Stimulated activated CD4-positive, alpha-beta T cell treated with anti-CD3 and anti-CD28 coated beads, Interleukin-1b, Interleukin-23, amount 100 ng/mL, for 48 hours (primary cell): ENCODE measurements around the gene CCDC51.
"Not testable (repeated sequence)": the region's sequence is repeated elsewhere in the genome, so short reads cannot be mapped to it uniquely, and the experiment has no call there.

Experiments used
- DNase-seq: peaks from one replicate; pipeline ENCODE4 v3.0.0-alpha.2; 2020

Gene CCDC51

GRCh38 chr3:48404440-48405342 lies 35.2 kb downstream of the CCDC51 start:
- no peak for DNase-seq

DNA sequence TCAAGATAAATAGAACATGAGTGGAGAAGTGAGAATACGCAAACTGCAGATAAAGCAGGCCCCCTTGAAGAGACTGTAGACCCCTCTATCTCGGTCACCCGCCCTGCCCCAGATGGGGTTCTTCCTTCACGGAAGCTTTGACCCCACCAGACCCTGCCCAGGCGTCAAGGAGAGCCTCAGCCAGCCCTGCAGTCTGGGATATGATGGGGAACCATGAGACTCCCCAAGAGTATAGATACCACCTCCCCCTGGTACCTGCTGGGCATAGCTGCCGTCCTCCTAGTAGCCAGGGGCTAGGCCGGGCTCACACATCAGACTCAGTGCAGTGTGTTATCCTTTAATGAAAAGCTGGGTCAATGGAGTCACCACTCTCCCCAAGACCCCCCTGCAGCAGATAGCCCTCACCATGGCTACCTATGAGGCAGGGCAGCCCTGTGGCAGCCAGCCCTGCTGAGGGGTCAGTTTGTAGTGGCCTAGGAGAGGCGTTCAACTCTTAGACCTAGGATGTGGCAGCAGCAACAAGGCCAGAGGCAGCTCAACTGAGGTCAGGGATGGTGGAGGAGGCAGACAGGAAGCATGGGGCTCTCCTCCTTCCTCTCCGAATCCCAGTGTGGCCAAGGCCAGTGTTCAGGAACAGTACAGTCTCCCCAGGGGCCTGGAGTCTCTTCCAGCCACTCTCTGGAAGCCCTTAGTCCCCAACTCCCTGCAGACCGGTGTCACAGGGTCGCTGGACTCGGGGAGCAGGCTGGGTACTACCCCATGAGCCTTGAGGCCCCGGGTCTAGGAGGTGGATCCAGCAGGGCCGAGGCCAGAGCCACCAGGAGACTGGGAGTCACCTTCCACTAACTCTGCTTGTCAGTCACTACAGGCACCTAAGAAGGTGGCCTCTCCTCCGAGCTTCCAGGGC lies 36.1 kb downstream of the CCDC51 start:
- DNase-seq: no peak

- no peak for DNase-seq
Observed at GRCh38 chr3:48402907-48403306, 37.0 kb downstream of the CCDC51 start.

GRCh38 chr3:48402281-48402732 lies 37.6 kb downstream of the CCDC51 start:
- no peak for DNase-seq

- not testable (repeated sequence) for DNase-seq
Observed at GRCh38 chr3:48401434-48401901, 38.5 kb downstream of the CCDC51 start.

DNA sequence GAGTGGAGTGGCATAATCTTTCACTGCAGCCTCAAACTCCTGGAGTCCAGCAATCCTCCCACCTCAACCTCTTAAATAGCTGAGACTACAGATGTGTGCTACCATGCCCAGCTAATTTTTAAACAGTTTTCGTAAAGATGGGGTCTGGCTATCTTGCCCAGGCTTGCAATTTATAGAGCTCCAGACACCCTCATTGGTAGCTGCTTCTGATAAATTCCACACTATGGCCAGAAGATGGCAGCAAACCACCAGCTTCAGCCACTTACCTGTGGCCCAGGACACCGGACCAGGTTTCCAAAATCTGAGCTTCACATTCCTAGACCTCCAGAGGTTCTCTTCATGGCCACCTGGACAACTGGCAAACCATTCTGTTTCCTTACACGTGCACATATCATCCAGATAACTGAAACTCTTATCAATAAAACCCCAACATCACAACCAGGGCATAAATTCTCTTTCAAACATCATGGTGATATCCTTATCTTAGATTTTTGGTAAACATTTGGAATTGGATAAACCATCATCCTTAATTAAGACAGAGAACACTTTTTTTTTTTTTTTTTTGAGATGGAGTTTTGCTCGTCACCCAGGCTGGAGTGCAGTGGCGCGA lies 39.0 kb downstream of the CCDC51 start:
- DNase-seq: peak; percentile 60

DNA sequence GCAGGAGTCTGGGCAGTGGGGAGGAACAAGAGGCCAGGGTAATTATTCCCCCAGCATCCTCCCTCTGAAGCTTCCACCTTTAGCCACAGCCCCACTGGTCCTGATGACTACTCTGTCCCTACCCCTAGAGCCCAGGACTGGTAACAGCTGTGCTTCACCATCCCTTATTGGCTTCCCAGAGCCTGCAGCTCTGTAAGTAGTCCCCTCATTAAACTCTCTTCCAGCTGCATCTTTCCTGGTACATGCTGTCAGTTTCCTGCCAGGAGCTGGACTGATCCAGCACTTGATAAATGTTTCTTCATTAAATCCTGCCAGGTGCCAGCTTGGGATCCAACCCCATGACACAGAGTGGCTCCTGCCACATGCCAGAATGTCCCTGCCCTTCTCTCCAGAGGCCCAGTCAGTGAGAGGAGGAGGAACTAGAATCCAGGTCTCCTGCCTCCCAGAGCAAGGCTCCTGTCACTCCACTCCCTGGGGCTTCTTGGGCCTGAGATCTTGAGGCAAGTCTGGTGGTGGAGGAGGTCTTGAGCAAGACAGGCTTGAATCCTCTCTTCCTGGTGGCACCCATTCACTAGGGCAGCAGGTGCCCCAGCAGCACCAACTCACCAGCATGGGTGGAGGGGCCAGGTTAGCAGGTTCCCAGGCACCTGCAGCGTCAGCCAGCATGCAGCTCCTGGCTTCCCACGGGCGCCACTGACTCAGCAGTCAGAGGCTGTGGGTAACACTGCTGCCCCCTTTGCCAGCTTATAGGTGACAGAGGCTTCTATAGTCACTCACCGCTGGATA lies 40.3 kb downstream of the CCDC51 start:
- no peak for DNase-seq

DNA sequence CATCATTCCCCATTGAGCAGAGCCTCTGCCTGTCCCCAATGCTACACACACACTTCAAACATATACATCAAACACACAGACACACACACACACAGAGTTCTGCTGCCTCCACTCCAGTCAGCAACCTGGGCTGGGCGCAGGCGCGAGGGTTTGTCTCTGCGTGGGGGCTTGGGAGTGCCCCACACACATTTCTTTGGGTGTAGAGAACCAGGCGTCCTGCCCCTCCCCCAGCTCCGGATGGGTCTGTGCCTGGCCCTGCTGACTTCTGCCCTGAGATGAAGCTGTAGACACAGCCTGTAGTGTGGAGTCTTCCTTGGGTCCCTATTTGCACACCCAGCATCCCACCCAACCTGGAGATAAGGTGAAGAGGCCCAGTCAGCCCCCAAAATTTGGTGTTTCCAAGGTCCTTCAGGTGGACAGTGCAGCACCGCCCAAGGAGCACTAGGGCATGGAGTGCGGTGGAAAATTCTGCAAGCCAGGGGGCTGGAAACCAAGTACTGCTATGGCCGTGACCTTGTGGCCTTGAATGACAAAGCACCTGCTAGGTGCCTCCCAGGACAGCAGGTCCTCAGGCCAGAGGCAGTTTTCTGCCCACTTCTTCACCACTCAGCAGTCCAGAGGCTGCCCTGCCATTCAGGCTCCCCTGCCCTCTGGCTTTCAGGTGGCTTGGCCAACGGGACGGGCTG lies 41.1 kb downstream of the CCDC51 start:
- no peak for DNase-seq

DNA sequence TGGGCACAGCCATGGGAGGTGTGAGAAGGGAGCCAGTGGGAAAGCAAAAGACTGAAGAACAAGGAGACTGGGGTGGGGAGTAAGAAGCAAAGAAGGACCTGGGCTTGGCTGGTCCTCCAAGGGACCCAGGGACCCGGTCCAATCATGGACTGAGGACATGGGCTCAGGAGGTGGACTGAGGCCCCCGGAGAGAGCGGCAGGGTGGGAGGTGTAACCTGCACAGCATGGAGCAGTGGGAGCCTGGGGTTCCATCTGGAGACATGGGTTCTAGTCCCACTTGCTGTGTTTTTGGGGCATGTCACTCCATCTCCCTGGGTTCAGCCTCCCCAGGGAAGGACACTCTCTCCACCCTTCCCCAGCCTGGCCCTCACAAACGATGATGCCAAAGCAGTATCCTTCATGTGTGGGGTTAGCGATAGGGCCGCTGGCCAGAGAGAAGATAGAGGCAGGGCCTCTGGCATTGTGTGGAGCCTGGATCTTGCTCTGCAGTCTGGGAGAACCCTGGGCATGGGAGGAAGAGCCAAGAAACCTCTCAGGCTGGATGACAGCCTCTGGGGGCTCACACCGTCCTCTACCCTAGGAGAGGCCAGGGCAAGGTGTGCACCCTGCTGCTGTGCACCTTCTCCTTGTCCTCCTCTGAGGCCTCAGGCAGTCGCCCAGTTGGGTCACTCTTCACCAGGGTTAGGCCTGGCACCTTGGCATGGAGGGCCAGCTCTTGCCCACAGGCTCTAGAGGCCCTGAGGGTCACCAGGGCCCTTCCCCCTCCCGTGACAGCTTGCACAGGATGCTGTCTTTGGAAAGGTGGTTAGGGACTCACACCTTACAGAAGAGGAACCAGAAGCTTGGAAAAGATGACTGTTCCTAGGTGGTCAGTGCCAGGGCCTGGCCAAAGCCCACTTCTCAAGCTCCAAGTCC lies 41.9 kb downstream of the CCDC51 start:
- no peak for DNase-seq

- DNase-seq: no peak
Observed at GRCh38 chr3:48395714-48396113, 44.2 kb downstream of the CCDC51 start.

DNA sequence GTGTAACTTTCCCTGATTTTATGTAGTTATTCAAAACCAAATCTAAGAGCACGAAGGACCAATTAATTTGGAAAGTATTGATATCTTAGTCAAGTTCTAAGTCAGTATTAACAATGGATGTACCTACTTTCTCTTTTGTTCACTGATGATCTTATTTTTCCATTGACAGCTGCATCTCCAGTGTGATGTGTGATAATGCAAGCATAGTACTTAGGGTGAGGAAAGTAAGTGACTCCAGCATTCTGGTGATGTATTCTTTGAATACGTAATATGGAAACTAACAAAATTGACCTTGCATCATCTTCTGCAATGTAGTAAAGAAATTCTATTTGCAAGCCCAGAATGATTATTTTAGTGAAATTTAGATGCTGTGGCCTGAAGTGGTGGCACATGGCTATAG lies 45.5 kb downstream of the CCDC51 start:
- DNase-seq: no peak

GRCh38 chr3:48388966-48389365 lies 51.0 kb downstream of the CCDC51 start:
- DNase-seq: no peak

GRCh38 chr3:48387634-48388033 lies 52.3 kb downstream of the CCDC51 start:
- DNase-seq: no peak
